Aorta (tissue), 5 donors: ENCODE measurements around the gene AATF. TPM values are rescaled to one million over a fixed set of nuclear protein-coding genes. Genes with fewer than 3 reads are reported as not detected.

Source experiments
- ATAC-seq: fragments of 200-7000 bp; cut with Tn5 transposase; one replicate; pipeline ENCODE4 v1.9.1; 2022; ENCODE audit warnings: moderate library complexity; ENCODE audit not compliant: low FRiP score
- DNase-seq, 2 donors: peaks; one replicate each; pipeline ENCODE4 v3.0.0-alpha.2; 2020
- H3K27ac ChIP-seq, 2 donors: one replicate each; pipeline ENCODE4 v1.5.1; 2013; ENCODE audit warnings: low read length in 2 of 2, mild to moderate bottlenecking in 2 of 2, moderate library complexity in 2 of 2, control low read depth in 1 of 2, inconsistent platforms in 1 of 2, low read depth in 1 of 2
- H3K27me3 ChIP-seq, 2 donors: one replicate each; pipeline ENCODE4 v1.6.1; 2013; ENCODE audit warnings: control low read depth in 1 of 2, low read length in 1 of 2, mild to moderate bottlenecking in 1 of 2, moderate library complexity in 1 of 2; ENCODE audit not compliant: insufficient read depth in 2 of 2, control insufficient read depth in 1 of 2
- H3K36me3 ChIP-seq, 2 donors: one replicate each; pipeline ENCODE4 v1.6.1; 2013; ENCODE audit warnings: control low read depth in 1 of 2, low read length in 1 of 2, mild to moderate bottlenecking in 1 of 2; ENCODE audit not compliant: insufficient read depth in 2 of 2, control insufficient read depth in 1 of 2
- H3K4me1 ChIP-seq, 2 donors: one replicate each; pipeline ENCODE4 v1.6.1; 2013; ENCODE audit warnings: low read length in 2 of 2, control low read depth in 1 of 2, mild to moderate bottlenecking in 1 of 2, moderate library complexity in 1 of 2; ENCODE audit not compliant: insufficient read depth in 2 of 2, control insufficient read depth in 1 of 2
- H3K4me3 ChIP-seq, 2 donors: one replicate each; pipeline ENCODE4 v1.5.1; 2013; ENCODE audit warnings: low read length in 2 of 2, control low read depth in 1 of 2, mild to moderate bottlenecking in 1 of 2
- H3K9me3 ChIP-seq: one replicate; pipeline ENCODE4 v1.6.1; 2013; ENCODE audit warnings: mild to moderate bottlenecking, low read length; ENCODE audit not compliant: control insufficient read depth
- WGBS, 2 donors: extraction: QIAGEN DNeasy Blood & Tissue Kit; methylation state at CpG; one replicate each; pipeline ENCODE4 v1.1.7; 2013; 5-methylcytosine and 5-hydroxymethylcytosine counted together
- intact Hi-C, 2 donors: fragments of 100-400 bp; cut with DNase I; formaldehyde crosslinking; loops; one replicate each; pipeline versions ENCODE4 v1.14.2 to v1.15.0; 2022
- polyA plus RNA-seq, 2 donors: library from polyadenylated mRNA; stranded (reverse); fragments of 200-250 nt; gene quantifications; one replicate each; pipeline ENCODE4 v1.2.3, GENCODE V29; 2013
- total RNA-seq, 2 donors: library from RNA; stranded (reverse); fragmentation: NEBNext Ultra II Directional; extraction: Animal tissue kit (Norgen Biotek cat#: 25700); gene quantifications; one replicate each; pipeline ENCODE4 v1.2.1, GENCODE V29; 2021
- donor health status: healthy with polysubstance abuse.
- donor health status: Bipolar disorder and iron deficiency.
- donor health status: DM: no; HTN: no; CAD: no.
- donor health status: DM: no; HTN: no; CAD: no.
- donor health status: DM: yes; HTN: yes; CAD: no.

AATF gene
- total and polyA plus RNA-seq, 4 donors, result 36.1 to 44.2 (median 39.6) TPM

- H3K27ac ChIP-seq, result no peak overlapping the region
- no peaks in the 10 kb centered on the region for H3K9me3 ChIP-seq
- ATAC-seq, result no peak
- intact Hi-C loops, result no loop called here
- H3K4me3 ChIP-seq, result no peak overlapping the region
- H3K36me3 ChIP-seq, result no peaks in the 10 kb centered on the region
- DNase-seq, result no peak
- H3K27me3 ChIP-seq, result no peaks in the 10 kb centered on the region
- 29 to 43% methylated on average over 3 of the region's 3 CpGs for WGBS, 2 donors
- no peaks in the 10 kb centered on the region for H3K4me1 ChIP-seq
Observed at GRCh38 chr17:36918211-36918691, 30.5 kb upstream of the AATF start.

GRCh38 chr17:36919407-36919968 lies 29.3 kb upstream of the AATF start:
- Histone ChIP-seq H3K4me1 (no peaks in the 10 kb centered on the region), H3K36me3 (no peaks in the 10 kb centered on the region), H3K9me3 (no peaks in the 10 kb centered on the region), H3K27me3 (no peaks in the 10 kb centered on the region), H3K27ac (no peak overlapping the region), H3K4me3 (no peak overlapping the region)
- DNase-seq, result no peak
- no peak for ATAC-seq
- 70 to 74% methylated on average over 7 of the region's 7 CpGs for WGBS, 2 donors
- intact Hi-C loops, result no loop called here

- no peak for ATAC-seq
- Histone ChIP-seq H3K36me3 (no peaks in the 10 kb centered on the region), H3K9me3 (no peaks in the 10 kb centered on the region), H3K27me3 (no peaks in the 10 kb centered on the region), H3K27ac (no peak overlapping the region), H3K4me1 (no peaks in the 10 kb centered on the region), H3K4me3 (no peak overlapping the region)
- no peak for DNase-seq
- 22 to 26% methylated on average over 14 to 18 of the region's 18 CpGs for WGBS, 2 donors
- intact Hi-C loops, result no loop called here
Observed at GRCh38 chr17:36920032-36921005, 28.4 kb upstream of the AATF start.

- no peak for ATAC-seq
- 68 to 70% methylated on average over 7 of the region's 7 CpGs for WGBS, 2 donors
Observed at GRCh38 chr17:36921095-36921851, 27.5 kb upstream of the AATF start.

GRCh38 chr17:36922175-36922574 lies 26.6 kb upstream of the AATF start:
- H3K4me1 ChIP-seq, result no peaks in the 10 kb centered on the region
- H3K4me3 ChIP-seq, result no peak overlapping the region
- H3K27me3 ChIP-seq, result no peaks in the 10 kb centered on the region
- H3K36me3 ChIP-seq, result no peaks in the 10 kb centered on the region
- DNase-seq (peak in 1 of 2 donors; percentile 2), ATAC-seq (no peak)
- intact Hi-C loops, result no loop called here
- no peak overlapping the region for H3K27ac ChIP-seq
- H3K9me3 ChIP-seq, result no peaks in the 10 kb centered on the region

More at GRCh38 chr17:36921095-36921851, 27.5 kb upstream of the AATF start:
- Histone ChIP-seq H3K9me3 (no peaks in the 10 kb centered on the region), H3K4me3 (no peak overlapping the region), H3K4me1 (no peaks in the 10 kb centered on the region), H3K27me3 (no peaks in the 10 kb centered on the region), H3K27ac (no peak overlapping the region), H3K36me3 (no peaks in the 10 kb centered on the region)
- intact Hi-C loops, result no loop called here
- DNase-seq, result no peak

- H3K4me1 ChIP-seq, result no peaks in the 10 kb centered on the region
- ATAC-seq (no peak), DNase-seq (no peak)
- no peaks in the 10 kb centered on the region for H3K36me3 ChIP-seq
- no peak overlapping the region for H3K4me3 ChIP-seq
- intact Hi-C loops, result no loop called here
- no peaks in the 10 kb centered on the region for H3K9me3 ChIP-seq
- H3K27me3 ChIP-seq, result no peaks in the 10 kb centered on the region
- 52 to 56% methylated on average over 5 of the region's 5 CpGs for WGBS, 2 donors
- H3K27ac ChIP-seq, result no peak overlapping the region
Observed at GRCh38 chr17:36923814-36924221, 24.9 kb upstream of the AATF start.

GRCh38 chr17:36926226-36926625 lies 22.5 kb upstream of the AATF start:
- WGBS, 2 donors, result 93 to 96% methylated on average over 3 of the region's 3 CpGs
- Histone ChIP-seq H3K4me3 (no peak overlapping the region), H3K27me3 (no peaks in the 10 kb centered on the region), H3K27ac (no peak overlapping the region), H3K4me1 (no peaks in the 10 kb centered on the region), H3K36me3 (no peaks in the 10 kb centered on the region), H3K9me3 (no peaks in the 10 kb centered on the region)
- DNase-seq (no peak), ATAC-seq (no peak)
- intact Hi-C loops, result no loop called here

GRCh38 chr17:36926701-36927100 lies 22.1 kb upstream of the AATF start:
- ATAC-seq (no peak), DNase-seq (no peak)
- WGBS, 2 donors, result 79 to 81% methylated on average over 2 of the region's 2 CpGs
- intact Hi-C loops, result no loop called here
- H3K4me1 ChIP-seq, result no peaks in the 10 kb centered on the region
- no peaks in the 10 kb centered on the region for H3K36me3 ChIP-seq
- no peaks in the 10 kb centered on the region for H3K27me3 ChIP-seq
- H3K27ac ChIP-seq, result no peak overlapping the region
- H3K9me3 ChIP-seq, result no peaks in the 10 kb centered on the region
- H3K4me3 ChIP-seq, result no peak overlapping the region
